Measurements from ENCODE around the gene PIK3R3.

DNA sequence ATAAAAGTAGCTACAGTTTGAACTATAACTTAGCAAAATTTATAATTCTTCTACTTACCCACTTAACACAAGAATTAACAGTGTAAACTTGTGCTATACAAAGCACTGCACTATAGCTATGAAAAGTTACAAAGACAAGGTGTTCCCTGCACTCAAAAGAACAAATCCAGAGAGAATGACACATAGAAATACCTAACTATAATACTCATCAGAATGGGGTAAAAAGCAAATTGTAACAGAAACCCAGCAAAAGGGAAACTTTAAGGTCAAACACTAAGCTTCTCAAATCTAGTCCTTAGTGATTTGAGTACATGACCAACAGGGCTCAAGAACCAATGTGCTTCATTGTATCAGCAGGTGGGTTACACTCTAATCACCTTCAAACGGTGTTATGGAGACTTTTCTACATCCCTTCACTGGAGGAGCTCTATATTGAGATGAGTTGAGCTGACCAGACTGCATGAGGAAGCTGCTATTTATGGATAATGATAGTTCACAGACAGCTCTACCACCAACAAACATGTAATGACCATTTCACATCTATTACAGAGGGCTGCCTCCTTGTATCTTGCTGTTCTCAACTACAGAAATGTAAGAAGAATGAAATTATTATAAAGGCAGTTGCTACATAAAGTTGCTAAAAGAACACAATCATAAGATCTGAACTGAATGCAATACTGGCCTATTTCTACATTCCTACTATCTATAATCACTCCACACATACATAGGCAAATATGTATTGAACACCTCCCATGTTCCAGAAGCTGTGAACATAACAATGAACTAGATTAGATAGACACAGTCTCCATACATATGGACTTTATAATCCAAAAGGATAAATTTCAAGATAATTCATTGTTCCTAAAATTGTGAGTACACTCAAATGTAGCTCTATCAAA, 47.6 kb downstream of the PIK3R3 start:
- TF ChIP-seq, protein P1, sequence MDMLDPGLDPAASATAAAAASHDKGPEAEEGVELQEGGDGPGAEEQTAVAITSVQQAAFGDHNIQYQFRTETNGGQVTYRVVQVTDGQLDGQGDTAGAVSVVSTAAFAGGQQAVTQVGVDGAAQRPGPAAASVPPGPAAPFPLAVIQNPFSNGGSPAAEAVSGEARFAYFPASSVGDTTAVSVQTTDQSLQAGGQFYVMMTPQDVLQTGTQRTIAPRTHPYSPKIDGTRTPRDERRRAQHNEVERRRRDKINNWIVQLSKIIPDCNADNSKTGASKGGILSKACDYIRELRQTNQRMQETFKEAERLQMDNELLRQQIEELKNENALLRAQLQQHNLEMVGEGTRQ (CRISPR knock-in tag; IDR thresholded peaks at IDR 0.05), result no peak
- TF ChIP-seq ZNF589 (CRISPR knock-in tag; IDR thresholded peaks at IDR 0.05; ENCODE audit: low read depth) (no peak), JUND (IDR thresholded peaks at IDR 0.05; ENCODE audit: borderline replicate concordance, low read depth, low read length) (no peak), JUND (tag; IDR thresholded peaks at IDR 0.05; ENCODE audit: borderline replicate concordance, low read depth, low read length) (no peak), CHD2 (IDR thresholded peaks at IDR 0.05; ENCODE audit: low read depth, low read length) (no peak), EP300 (IDR thresholded peaks at IDR 0.05; ENCODE audit: low read length) (no peak), ZNF140 (CRISPR knock-in tag; IDR thresholded peaks at IDR 0.05) (no peak), MITF (IDR thresholded peaks at IDR 0.05) (no peak), MXI1 (IDR thresholded peaks at IDR 0.05; ENCODE audit: low read depth, low read length) (no peak), ZNF354B (CRISPR knock-in tag; IDR thresholded peaks at IDR 0.05) (no peak)
- TF ChIP-seq, protein P2, sequence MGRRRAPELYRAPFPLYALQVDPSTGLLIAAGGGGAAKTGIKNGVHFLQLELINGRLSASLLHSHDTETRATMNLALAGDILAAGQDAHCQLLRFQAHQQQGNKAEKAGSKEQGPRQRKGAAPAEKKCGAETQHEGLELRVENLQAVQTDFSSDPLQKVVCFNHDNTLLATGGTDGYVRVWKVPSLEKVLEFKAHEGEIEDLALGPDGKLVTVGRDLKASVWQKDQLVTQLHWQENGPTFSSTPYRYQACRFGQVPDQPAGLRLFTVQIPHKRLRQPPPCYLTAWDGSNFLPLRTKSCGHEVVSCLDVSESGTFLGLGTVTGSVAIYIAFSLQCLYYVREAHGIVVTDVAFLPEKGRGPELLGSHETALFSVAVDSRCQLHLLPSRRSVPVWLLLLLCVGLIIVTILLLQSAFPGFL (CRISPR knock-in tag; IDR thresholded peaks at IDR 0.05), result no peak
- TF ChIP-seq, protein P3, sequence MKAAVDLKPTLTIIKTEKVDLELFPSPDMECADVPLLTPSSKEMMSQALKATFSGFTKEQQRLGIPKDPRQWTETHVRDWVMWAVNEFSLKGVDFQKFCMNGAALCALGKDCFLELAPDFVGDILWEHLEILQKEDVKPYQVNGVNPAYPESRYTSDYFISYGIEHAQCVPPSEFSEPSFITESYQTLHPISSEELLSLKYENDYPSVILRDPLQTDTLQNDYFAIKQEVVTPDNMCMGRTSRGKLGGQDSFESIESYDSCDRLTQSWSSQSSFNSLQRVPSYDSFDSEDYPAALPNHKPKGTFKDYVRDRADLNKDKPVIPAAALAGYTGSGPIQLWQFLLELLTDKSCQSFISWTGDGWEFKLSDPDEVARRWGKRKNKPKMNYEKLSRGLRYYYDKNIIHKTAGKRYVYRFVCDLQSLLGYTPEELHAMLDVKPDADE (conservative IDR thresholded peaks at IDR 0.05; ENCODE audit: control insufficient read depth, low read depth, low read length), result no peak

Data from K562 (cell line).